Transverse colon (tissue), 4 donors: ENCODE results near the gene EIF3D. TPM values are rescaled to one million over a fixed set of nuclear protein-coding genes. Genes with fewer than 3 reads are reported as not detected.
A peak's percentile ranks its signal among the peaks of the same experiment; 100 is the strongest.

Experiments
- DNase-seq: peaks from one replicate; pipeline ENCODE4 v3.0.0-alpha.2; 2019
- H3K27ac ChIP-seq, 4 donors: fragments of 200-600 bp; sonication (generic); 2 replicates each; pipeline ENCODE4 v1.5.1; 2016 to 2018; ENCODE audit warnings: inconsistent platforms in 4 of 4
- H3K27me3 ChIP-seq: fragments of 200-600 bp; sonication (generic); 2 replicates; pipeline ENCODE4 v1.5.1; 2017; ENCODE audit warnings: inconsistent platforms
- H3K36me3 ChIP-seq, 4 donors: fragments of 200-600 bp; sonication (generic); 2 replicates each; pipeline ENCODE4 v1.5.1; 2017 to 2019; ENCODE audit warnings: inconsistent platforms in 4 of 4
- H3K4me1 ChIP-seq, 4 donors: fragments of 200-600 bp; sonication (generic); 2 replicates each; pipeline ENCODE4 v1.5.1; 2017 to 2020; ENCODE audit warnings: inconsistent platforms in 4 of 4
- H3K4me3 ChIP-seq, 4 donors: fragments of 200-600 bp; sonication (generic); 1 replicate in 1 of 4; 2 replicates in 3 of 4; pipeline versions ENCODE4 v1.5.1 to v1.6.1; 2017 to 2019; ENCODE audit warnings: inconsistent platforms in 4 of 4
- H3K9me3 ChIP-seq, 2 donors: fragments of 200-600 bp; sonication (generic); 2 replicates each; pipeline ENCODE4 v1.5.1; 2017 to 2019; ENCODE audit warnings: inconsistent platforms in 2 of 2
- EP300 ChIP-seq: sonication (generic); formaldehyde crosslinking; IDR thresholded peaks from one replicate; pipeline ENCODE4 v1.6.1; 2017; ENCODE audit warnings: antibody characterized with exemption, low read depth
- POLR2A ChIP-seq: fragments of 450-650 bp; IDR thresholded peaks from one replicate; pipeline ENCODE4 v1.6.1; 2016; ENCODE audit warnings: antibody characterized with exemption, mild to moderate bottlenecking, moderate library complexity
- POLR2AphosphoS5 ChIP-seq, 3 donors: sonication (generic); formaldehyde crosslinking; IDR thresholded peaks; one replicate each; pipeline ENCODE4 v1.6.1; 2016; ENCODE audit warnings: antibody characterized with exemption in 3 of 3
- WGBS, 2 donors: methylation state at CpG; one replicate each; pipeline ENCODE4 v1.1.5; 2018; ENCODE audit warnings: low coverage in 1 of 2; 5-methylcytosine and 5-hydroxymethylcytosine counted together
- in situ Hi-C, 4 donors: fragments of 200-750 bp; cut with MboI; loops; one replicate each; pipeline versions ENCODE4 v1.15.0 to v1.15.1; 2017; ENCODE audit warnings: low sequenced_read_pairs in 3 of 4, low pct_ligation_motif_present in 1 of 4, low pct_unique_long_range_greater_than_20kb in 1 of 4
- intact Hi-C: fragments of 100-400 bp; cut with DNase I; formaldehyde crosslinking; loops from one replicate; pipeline ENCODE4 v1.15.1; 2023; ENCODE audit warnings: low total_unique reads
- total RNA-seq, 4 donors: library from RNA; depleted of rRNA; stranded (reverse); fragments of >200 nt; gene quantifications; one replicate each; pipeline ENCODE4 v1.1.0, GENCODE V29; 2016
- TF ChIP-seq, protein P1 (sequence below), 5 experiments: fragments of 200-600 bp in 3 of 5; fragments of 450-650 bp in 2 of 5; sonication (generic) in 3 of 5; IDR thresholded peaks; 1 replicate in 2 of 5; 2 replicates in 3 of 5; pipeline ENCODE4 v1.5.1; 2016 to 2017; ENCODE audit warnings: antibody characterized with exemption in 5 of 5, inconsistent platforms in 3 of 5, mild to moderate bottlenecking in 2 of 5, moderate library complexity in 1 of 5

The EIF3D gene
- total RNA-seq, 4 donors from 2014 or later: 69.6 to 217 (median 146) TPM

DNA sequence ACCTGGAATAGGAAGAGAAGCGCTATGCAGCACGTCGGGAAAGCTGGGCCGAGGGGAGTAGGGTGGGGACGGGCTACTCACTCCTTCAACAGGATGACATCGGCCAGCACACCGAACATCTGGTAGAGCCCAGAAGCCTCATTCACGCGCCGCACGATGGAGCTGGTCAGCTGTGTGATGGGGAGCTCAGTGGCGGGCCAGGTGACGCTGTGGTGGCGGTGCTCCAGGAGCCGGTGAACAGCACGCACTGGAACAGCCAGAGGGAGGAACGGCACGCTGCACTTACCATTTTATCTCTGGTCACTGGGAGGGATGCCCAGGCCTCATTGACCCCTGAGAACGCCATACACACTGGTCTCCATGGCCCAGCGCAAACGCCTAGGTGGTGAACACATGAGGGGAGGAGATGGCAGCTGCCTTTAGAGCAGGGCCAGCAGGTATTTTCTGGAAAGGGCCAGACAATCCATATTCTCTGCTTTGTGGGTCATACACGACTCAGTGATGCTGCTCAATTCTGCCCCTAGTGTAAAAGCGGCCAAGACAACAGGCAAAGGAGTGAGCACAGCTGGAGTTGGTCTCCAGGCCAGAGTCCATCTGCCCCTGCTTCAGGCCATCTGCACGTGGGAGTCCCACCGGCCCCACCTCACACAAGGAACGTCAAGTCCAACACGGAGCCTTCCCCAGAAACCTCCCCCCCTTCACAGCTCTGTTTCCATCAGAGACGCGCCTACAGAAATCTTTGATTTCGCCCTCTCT, 30.9 kb downstream of the EIF3D start:
- in situ Hi-C loops (loop anchor here in 2 of 4 donors (25.0 kb wide), 1 partner anchor 311 kb away; no protein-coding TSS in a partner anchor), intact Hi-C loops (no loop called here)
- Histone ChIP-seq H3K36me3 (no peaks in the 10 kb centered on the region), H3K4me1 (no peaks in the 10 kb centered on the region), H3K4me3 (no peak overlapping the region), H3K9me3 (no peaks in the 10 kb centered on the region), H3K27me3 (no peaks in the 10 kb centered on the region), H3K27ac (no peak overlapping the region)
- 71 to 94% methylated on average over 5 to 30 of the region's 30 CpGs for WGBS, 2 donors
- TF ChIP-seq POLR2A: no peak
- no peak for TF ChIP-seq POLR2AphosphoS5 (IDR thresholded peaks at IDR 0.05)
- TF ChIP-seq, protein P1, sequence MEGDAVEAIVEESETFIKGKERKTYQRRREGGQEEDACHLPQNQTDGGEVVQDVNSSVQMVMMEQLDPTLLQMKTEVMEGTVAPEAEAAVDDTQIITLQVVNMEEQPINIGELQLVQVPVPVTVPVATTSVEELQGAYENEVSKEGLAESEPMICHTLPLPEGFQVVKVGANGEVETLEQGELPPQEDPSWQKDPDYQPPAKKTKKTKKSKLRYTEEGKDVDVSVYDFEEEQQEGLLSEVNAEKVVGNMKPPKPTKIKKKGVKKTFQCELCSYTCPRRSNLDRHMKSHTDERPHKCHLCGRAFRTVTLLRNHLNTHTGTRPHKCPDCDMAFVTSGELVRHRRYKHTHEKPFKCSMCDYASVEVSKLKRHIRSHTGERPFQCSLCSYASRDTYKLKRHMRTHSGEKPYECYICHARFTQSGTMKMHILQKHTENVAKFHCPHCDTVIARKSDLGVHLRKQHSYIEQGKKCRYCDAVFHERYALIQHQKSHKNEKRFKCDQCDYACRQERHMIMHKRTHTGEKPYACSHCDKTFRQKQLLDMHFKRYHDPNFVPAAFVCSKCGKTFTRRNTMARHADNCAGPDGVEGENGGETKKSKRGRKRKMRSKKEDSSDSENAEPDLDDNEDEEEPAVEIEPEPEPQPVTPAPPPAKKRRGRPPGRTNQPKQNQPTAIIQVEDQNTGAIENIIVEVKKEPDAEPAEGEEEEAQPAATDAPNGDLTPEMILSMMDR (IDR thresholded peaks at IDR 0.05): no peak
- no peak for TF ChIP-seq EP300
- DNase-seq: no peak

GRCh38 chr22:36493690-36494110, 35.3 kb downstream of the EIF3D start:
- intact Hi-C loops (no loop called here), in situ Hi-C loops (loop anchor here in 2 of 4 donors (25.0 kb wide), 1 partner anchor 306 kb away; no protein-coding TSS in a partner anchor)
- H3K36me3 ChIP-seq: no peaks in the 10 kb centered on the region
- H3K4me1 ChIP-seq: no peaks in the 10 kb centered on the region
- DNase-seq: peak; percentile 61
- peak overlapping the region in 1 of 4 donors; percentile 25 for H3K27ac ChIP-seq
- WGBS, 2 donors: 61 to 80% methylated on average over 2 to 16 of the region's 16 CpGs
- no peaks in the 10 kb centered on the region for H3K27me3 ChIP-seq
- no peak overlapping the region for H3K4me3 ChIP-seq
- no peaks in the 10 kb centered on the region for H3K9me3 ChIP-seq
- TF ChIP-seq, protein P1 (IDR thresholded peaks at IDR 0.05): no peak
- TF ChIP-seq POLR2A (no peak), POLR2AphosphoS5 (IDR thresholded peaks at IDR 0.05) (no peak), EP300 (no peak)

DNA sequence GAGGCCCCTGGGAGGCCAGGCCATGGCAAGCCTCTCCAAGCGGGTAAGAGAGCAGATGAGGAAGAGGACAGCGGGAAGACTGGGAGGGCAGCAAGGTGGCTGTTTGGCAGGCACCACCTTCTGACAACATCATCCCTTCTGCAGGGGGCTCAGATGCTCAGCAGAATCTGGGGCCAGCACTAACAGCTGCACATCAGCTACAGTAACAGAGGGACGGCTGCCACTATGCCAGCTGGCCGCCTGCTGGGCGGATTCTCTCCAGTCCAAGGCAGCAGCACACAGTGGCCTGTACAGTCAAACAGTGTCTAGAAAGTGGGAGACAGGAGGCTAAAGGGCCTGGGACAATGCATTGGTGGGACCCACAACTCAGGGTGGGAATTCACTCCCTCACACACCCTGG, 36.9 kb downstream of the EIF3D start:
- 85 to 92% methylated on average over 2 to 5 of the region's 5 CpGs for WGBS, 2 donors
- Histone ChIP-seq H3K36me3 (no peaks in the 10 kb centered on the region), H3K27me3 (no peaks in the 10 kb centered on the region), H3K27ac (no peak overlapping the region), H3K4me3 (no peak overlapping the region), H3K9me3 (no peaks in the 10 kb centered on the region), H3K4me1 (no peaks in the 10 kb centered on the region)
- intact Hi-C loops (no loop called here), in situ Hi-C loops (loop anchor here in 2 of 4 donors (25.0 kb wide), 1 partner anchor 305 kb away; no protein-coding TSS in a partner anchor)
- DNase-seq: no peak
- TF ChIP-seq EP300 (no peak), POLR2AphosphoS5 (IDR thresholded peaks at IDR 0.05) (no peak), POLR2A (no peak)
- TF ChIP-seq, protein P1 (IDR thresholded peaks at IDR 0.05): no peak

GRCh38 chr22:36491155-36491554, 37.8 kb downstream of the EIF3D start:
- Histone ChIP-seq H3K4me3 (no peak overlapping the region), H3K27ac (no peak overlapping the region), H3K27me3 (no peaks in the 10 kb centered on the region), H3K4me1 (no peaks in the 10 kb centered on the region), H3K9me3 (no peaks in the 10 kb centered on the region), H3K36me3 (no peaks in the 10 kb centered on the region)
- in situ Hi-C loops: loop anchor here in 2 of 4 donors (25.0 kb wide), 1 partner anchor 304 kb away; no protein-coding TSS in a partner anchor
- intact Hi-C loops: no loop called here
- TF ChIP-seq EP300: no peak
- TF ChIP-seq POLR2AphosphoS5 (IDR thresholded peaks at IDR 0.05): no peak
- no peak for TF ChIP-seq POLR2A
- TF ChIP-seq, protein P1 (IDR thresholded peaks at IDR 0.05): no peak
- no peak for DNase-seq
- 81 to 95% methylated on average over 6 to 7 of the region's 7 CpGs for WGBS, 2 donors
